Stimulated activated CD4-positive, alpha-beta T cell treated with anti-CD3 and anti-CD28 coated beads, Interleukin-12 subunit alpha, Interleukin-12 subunit beta, amount 100 ng/mL, for 4 hours (primary cell): ENCODE measurements around the gene MYH7.
"Not testable (repeated sequence)": the region's sequence is repeated elsewhere in the genome, so short reads cannot be mapped to it uniquely, and the experiment has no call there.

Source experiments
- DNase-seq: peaks from one replicate; pipeline ENCODE4 v3.0.0-alpha.2; 2020

MYH7 gene

GRCh38 chr14:23435543-23436326, at the start of gene MYH7:
Gene MYH7 (minus strand): TSS chr14:23435660. CDS start chr14:23433732, 1,928 bp downstream.
- no peak for DNase-seq

GRCh38 chr14:23483236-23483854, 47.9 kb upstream of the MYH7 start:
- no peak for DNase-seq

- DNase-seq, result no peak
These were observed 47.3 kb upstream of the MYH7 start for GRCh38 chr14:23482823-23483148.

- no peak for DNase-seq
These were observed 46.7 kb upstream of the MYH7 start for GRCh38 chr14:23481979-23482822.

GRCh38 chr14:23481362-23481970, 46.0 kb upstream of the MYH7 start:
- no peak for DNase-seq

GRCh38 chr14:23478109-23478759, 42.8 kb upstream of the MYH7 start:
- DNase-seq, result peak; percentile 47

- no peak for DNase-seq
These were observed 35.5 kb upstream of the MYH7 start for GRCh38 chr14:23470947-23471346.

GRCh38 chr14:23469906-23470403, 34.5 kb upstream of the MYH7 start:
- DNase-seq, result no peak

GRCh38 chr14:23469127-23469905, 33.9 kb upstream of the MYH7 start, which contains the start of gene NGDN:
Gene NGDN (plus strand): TSS chr14:23469703. CDS start chr14:23469716, 13 bp downstream.
- peak; percentile 85 for DNase-seq

GRCh38 chr14:23468704-23469126, 33.3 kb upstream of the MYH7 start:
- no peak for DNase-seq

- no peak for DNase-seq
These were observed 29.8 kb upstream of the MYH7 start for GRCh38 chr14:23465261-23465660.

GRCh38 chr14:23464700-23465099, 29.2 kb upstream of the MYH7 start:
- DNase-seq, result no peak

GRCh38 chr14:23460960-23461359, 25.5 kb upstream of the MYH7 start:
- no peak for DNase-seq

GRCh38 chr14:23457587-23458445, 22.4 kb upstream of the MYH7 start:
- no peak for DNase-seq

GRCh38 chr14:23456883-23457586, 21.6 kb upstream of the MYH7 start:
- not testable (repeated sequence) for DNase-seq

- no peak for DNase-seq
These were observed 19.0 kb upstream of the MYH7 start for GRCh38 chr14:23454445-23454856.

- no peak for DNase-seq
These were observed 16.8 kb upstream of the MYH7 start for GRCh38 chr14:23452237-23452636.

GRCh38 chr14:23450379-23450778, 14.9 kb upstream of the MYH7 start:
- DNase-seq, result no peak

GRCh38 chr14:23449314-23449713, 13.9 kb upstream of the MYH7 start:
- no peak for DNase-seq
